Stimulated activated naive CD8-positive, alpha-beta T cell treated with anti-CD3 and anti-CD28 coated beads, Interleukin-15, amount 100 ng/mL, for 72 hours (primary cell): ENCODE results near the gene PRDM16.

Source experiments
- ATAC-seq: fragments of 150-1000 bp; cut with Tn5 transposase; 2 replicates; pipeline ENCODE4 v1.10.0; 2021; ENCODE audit warnings: mild to moderate bottlenecking, moderate library complexity
- DNase-seq, 2 donors: peaks; one replicate each; pipeline ENCODE4 v3.0.0; 2021 to 2022
- H3K27ac Mint-ChIP-seq, 2 donors: one replicate each; pipeline ENCODE4 v1.8.0; 2022; ENCODE audit warnings: mild to moderate bottlenecking in 2 of 2, mixed read lengths in 2 of 2, moderate library complexity in 2 of 2
- H3K27me3 Mint-ChIP-seq: one replicate; pipeline ENCODE4 v1.8.0; 2022; ENCODE audit warnings: mixed read lengths
- H3K4me1 Mint-ChIP-seq: one replicate; pipeline ENCODE4 v1.8.0; 2022; ENCODE audit warnings: mild to moderate bottlenecking, mixed read lengths
- H3K4me3 Mint-ChIP-seq, 2 donors: one replicate each; pipeline ENCODE4 v1.8.0; 2022; ENCODE audit warnings: mild to moderate bottlenecking in 2 of 2, mixed read lengths in 2 of 2, moderate library complexity in 1 of 2
- H3K9me3 Mint-ChIP-seq, 2 donors: one replicate each; pipeline ENCODE4 v1.8.0; 2022; ENCODE audit warnings: mixed read lengths in 2 of 2

The PRDM16 gene

DNA sequence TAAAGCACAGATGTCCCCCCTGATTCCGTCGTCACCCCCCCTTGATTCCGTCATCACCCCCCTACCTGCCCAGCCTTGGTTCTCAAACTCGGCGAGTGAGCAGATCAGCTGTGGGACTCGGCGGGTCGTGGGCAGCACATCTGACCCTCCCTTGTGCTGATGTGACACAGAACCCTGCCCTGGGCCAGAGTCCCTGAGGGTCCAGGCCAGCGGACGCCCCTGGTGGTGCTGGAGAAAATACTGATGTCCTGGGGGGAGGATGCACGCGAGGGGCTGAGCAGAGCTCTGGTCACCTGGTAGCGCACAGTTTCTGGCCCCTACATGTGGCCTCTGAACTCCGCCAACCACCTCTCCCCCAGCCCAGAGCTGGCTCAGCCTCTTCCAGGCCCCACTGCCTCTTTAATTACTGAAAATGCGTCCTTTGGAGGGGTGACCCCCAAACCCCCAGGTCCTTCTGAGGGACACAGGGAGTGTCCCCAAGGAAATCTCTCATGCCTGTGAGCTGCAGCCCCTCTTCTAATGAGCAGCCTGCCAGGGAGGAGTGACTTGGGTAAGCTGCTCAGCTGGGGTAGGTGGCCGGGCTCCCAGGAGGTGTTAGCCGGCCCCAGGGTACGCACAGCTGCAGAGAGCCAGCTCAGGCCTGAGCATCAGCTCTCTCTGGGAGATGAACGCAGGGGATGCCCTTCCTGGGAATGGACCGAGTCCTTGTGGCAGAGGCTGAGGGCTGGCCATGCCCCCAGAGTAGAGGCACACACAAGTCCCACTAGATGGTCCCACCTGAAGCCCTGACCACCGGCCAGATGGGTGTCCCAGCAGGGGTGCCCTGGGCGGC is 255.9 kb downstream of the PRDM16 start:
- no peaks in the 10 kb centered on the region for H3K9me3 Mint-ChIP-seq

DNA sequence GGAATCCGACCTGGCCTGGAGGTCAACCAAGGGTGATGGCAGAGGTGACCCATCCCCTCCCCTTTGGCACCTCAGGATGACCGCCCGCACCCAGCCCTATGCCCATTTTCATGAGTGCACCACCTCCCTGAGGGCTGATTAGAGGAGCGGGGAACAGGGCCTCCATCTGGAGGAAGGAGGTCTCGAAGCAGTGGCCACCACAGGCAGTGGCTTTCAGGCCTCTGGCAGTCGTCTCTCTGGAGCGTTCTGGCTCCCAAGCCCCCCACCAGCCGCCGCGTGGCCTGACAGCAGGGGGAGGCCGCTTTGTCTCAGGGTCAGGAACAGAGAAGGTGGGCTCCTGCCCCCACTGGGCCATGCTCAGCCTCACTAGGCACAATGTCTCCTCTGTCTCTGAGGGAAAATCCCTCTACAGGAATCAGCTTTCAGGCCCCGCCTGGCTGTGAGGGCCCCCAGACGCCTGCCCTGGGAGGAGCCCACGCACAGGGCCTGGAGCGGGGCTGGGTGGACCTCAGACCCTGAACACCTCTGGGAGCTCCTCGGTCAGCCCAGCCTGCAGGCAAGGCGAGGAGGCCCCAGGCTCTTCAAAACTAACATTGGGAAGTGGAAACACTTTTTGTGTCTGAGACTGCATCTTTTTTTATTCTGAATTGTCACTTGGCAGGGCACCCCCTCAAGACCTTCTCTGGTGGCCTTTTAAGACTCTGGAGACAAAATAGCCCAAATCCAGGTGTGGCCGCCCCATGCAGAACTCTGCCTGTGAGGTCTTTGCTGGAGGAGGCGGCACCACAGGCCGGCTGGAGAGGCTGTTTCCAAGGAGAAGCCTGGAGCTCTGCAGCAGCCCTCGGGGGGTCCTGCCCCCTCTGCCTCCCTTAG is 257.7 kb downstream of the PRDM16 start:
- Mint-ChIP-seq H3K27ac (no peak overlapping the region), H3K9me3 (no peaks in the 10 kb centered on the region), H3K4me1 (no peaks in the 10 kb centered on the region), H3K27me3 (peaks cover 41% of the 10 kb centered on the region), H3K4me3 (no peak overlapping the region)
- ATAC-seq, result no peak
- no peak for DNase-seq

More for the DNA sequence above, 255.9 kb downstream of the PRDM16 start:
- Mint-ChIP-seq H3K4me1 (no peaks in the 10 kb centered on the region), H3K27me3 (peaks cover 41% of the 10 kb centered on the region), H3K27ac (peak overlapping the region in 1 of 2 donors; percentile 89), H3K4me3 (no peak overlapping the region)
- DNase-seq (no peak), ATAC-seq (no peak)

DNA sequence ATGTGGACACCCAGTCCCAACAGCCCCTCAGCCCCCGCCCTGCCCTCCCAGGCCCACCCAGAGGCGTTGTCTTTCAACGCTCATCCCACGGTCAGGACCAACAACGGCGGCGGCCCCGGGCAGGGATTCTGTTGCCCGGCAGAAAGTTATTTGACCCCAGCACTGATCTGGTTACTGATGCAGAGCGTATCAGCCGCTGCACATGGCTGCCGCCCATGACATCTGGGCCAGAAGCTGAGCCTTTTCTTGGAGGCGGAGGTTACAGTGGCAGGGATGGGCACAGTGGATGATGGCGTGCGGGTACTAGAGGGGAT is 258.3 kb downstream of the PRDM16 start:
- Mint-ChIP-seq H3K27me3 (peaks cover 41% of the 10 kb centered on the region), H3K27ac (no peak overlapping the region), H3K4me3 (no peak overlapping the region), H3K4me1 (no peaks in the 10 kb centered on the region), H3K9me3 (no peaks in the 10 kb centered on the region)
- ATAC-seq (no peak), DNase-seq (no peak)

DNA sequence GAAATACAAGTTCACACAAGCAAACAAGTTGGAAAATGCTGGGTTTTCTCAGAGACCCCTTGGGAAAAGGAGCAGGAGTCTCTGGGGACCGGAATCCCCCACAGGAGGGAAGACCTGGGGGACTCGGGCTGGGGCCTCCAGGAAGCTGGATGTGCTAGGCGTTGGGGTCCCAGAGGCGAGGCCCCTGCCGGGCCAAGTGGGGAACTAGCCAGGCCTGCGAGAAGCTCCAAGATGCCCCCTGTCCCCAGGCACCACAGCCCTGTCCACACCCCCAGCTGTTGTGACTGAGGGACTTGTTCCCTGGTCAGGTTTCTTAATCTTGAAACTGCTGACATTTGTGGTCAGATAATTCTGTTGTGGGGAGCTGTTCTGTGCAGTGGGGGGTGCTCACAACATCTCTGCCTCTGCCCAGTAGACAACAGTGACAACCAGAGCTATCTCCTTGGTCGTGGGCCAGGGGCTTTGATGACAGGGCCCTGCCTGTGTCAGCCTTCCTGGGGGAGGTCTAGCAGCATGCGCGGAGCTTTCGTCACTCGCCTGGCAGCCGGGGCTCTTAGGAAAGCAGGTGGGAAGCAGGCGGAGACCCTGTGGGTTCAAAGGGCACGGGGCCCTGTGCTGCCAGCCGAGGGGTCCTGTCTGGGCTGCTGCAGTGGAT is 259.1 kb downstream of the PRDM16 start:
- no peak for ATAC-seq
- H3K4me1 Mint-ChIP-seq, result no peaks in the 10 kb centered on the region

DNA sequence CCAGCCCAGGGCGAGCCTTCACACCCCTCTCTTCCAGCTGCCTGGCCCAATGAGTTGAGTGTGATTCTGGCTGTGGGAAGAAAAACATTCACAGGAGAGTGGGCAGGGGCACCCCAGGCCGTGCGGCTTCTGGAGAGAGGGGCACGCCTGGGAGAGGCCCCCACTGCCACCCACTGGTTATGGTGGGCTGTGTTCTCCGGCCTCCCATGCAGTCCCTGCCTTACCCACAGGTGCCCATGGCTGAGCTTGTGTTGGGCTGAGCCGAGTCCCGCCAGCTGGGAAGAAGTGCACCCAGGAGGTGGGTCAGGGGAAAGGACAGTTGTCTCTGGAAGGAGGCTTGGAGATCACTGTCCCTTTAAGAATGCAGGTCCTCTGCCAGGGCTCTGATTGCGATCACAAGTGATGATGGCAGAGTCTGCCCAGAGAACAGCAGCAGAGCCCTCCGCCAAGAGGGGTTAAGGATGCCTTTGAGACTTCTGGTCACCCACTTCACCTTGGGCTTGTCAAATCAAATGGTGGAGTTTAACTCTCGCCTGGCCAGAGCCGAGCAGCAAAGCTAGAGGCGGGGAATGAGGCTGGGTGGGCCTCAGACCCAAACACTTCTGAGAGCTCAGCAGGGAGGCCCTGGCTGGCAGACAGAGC is 260.8 kb downstream of the PRDM16 start:
- Mint-ChIP-seq H3K27ac (no peak overlapping the region), H3K4me1 (no peaks in the 10 kb centered on the region), H3K4me3 (no peak overlapping the region), H3K9me3 (no peaks in the 10 kb centered on the region), H3K27me3 (peaks cover 23% of the 10 kb centered on the region)
- ATAC-seq (no peak), DNase-seq (no peak)

More for the DNA sequence above, 259.1 kb downstream of the PRDM16 start:
- Mint-ChIP-seq H3K27me3 (peaks cover 35% of the 10 kb centered on the region), H3K4me3 (no peak overlapping the region), H3K27ac (peak overlapping the region in 1 of 2 donors; percentile 12), H3K9me3 (no peaks in the 10 kb centered on the region)
- no peak for DNase-seq

DNA sequence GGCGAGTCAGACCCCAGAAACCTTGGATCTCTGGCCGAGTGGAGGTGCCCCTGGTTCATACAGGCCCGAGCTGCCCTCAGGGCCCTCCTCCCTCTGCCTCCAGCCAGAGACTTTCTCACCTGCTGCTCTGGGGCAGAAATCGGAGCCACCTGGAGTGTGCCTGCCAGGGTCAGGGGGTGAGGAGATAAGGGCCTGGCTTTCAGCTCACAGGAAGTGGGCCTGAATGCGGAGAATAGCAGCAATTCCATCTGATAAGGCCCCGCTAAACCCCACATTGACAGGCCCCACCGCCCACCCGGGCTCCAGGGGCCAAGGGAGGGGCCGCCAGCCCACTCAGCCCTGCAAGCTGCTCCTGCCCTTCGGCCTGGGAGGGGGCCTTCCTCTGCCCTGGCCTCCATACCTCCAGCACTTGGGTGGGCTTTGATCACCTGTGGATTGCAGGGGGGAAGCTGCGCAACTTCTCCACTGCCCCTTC is 261.8 kb downstream of the PRDM16 start:
- Mint-ChIP-seq H3K27me3 (peaks cover 20% of the 10 kb centered on the region), H3K4me1 (no peaks in the 10 kb centered on the region), H3K27ac (no peak overlapping the region), H3K9me3 (no peaks in the 10 kb centered on the region), H3K4me3 (no peak overlapping the region)
- ATAC-seq (no peak), DNase-seq (no peak)

DNA sequence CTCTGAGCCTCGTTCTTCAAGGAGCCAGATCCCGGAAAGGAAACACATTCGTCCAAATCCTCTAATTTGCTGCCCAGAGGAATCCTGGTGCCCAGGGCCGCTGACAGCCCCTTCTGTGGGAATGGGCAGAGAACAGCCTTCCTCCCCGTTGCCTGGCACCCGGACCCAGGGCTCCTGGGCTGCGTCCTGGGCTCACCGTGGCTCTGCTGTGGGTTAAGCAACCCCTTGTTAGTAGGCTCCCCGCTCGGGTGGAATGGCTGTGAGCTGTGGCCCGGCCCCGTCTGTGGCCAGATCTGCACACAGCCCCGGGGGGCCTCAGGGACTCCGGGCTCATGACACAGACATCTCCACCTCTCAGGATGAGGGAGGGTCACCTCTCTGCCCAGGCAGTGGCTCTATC is 262.6 kb downstream of the PRDM16 start:
- no peak for DNase-seq
- no peaks in the 10 kb centered on the region for H3K4me1 Mint-ChIP-seq
- no peak for ATAC-seq
- peaks cover 18% of the 10 kb centered on the region for H3K27me3 Mint-ChIP-seq
- H3K9me3 Mint-ChIP-seq, result no peaks in the 10 kb centered on the region
- no peak overlapping the region for H3K4me3 Mint-ChIP-seq
- no peak overlapping the region for H3K27ac Mint-ChIP-seq

DNA sequence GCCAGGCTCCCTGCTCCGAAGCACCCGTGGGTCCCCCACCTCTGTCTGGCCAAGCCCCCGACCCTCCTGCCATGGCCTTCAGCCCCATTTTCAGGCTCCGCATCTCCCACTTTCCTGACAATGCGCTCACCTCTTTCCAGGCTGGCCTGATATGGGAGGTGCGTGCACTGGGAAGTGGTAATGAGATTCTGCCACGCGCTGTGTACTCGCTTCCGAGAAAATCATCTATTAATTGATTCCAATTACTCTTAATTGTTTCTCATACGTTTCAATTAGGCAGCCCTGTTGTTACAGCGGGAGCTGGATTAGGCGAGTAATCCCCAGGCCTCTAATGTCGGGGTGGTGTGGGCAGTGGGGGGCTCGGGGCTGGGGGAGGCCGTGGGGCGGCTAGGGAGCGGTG is 263.0 kb downstream of the PRDM16 start:
- DNase-seq (no peak), ATAC-seq (no peak)
- Mint-ChIP-seq H3K4me1 (no peaks in the 10 kb centered on the region), H3K27me3 (peaks cover 13% of the 10 kb centered on the region), H3K27ac (no peak overlapping the region), H3K9me3 (no peaks in the 10 kb centered on the region), H3K4me3 (no peak overlapping the region)

DNA sequence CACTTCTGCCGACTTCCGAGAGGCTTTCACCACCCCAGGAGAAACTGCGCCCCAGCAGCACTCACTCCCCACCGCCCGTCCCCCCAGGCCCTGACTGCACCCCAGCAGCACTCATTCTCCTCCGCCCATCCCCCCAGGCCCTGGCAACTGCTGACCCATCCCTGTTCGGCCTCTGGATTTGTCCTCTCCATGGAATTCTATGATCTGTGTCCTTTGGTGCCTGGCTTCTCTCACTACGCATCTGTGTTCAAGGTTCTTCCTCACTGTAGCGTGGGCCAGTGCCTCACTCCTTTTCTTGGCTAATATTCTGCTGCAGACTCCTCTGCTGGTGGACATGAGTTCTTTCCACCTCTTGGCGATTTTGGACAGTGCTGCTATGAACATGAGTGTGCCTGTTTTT is 263.7 kb downstream of the PRDM16 start:
- Mint-ChIP-seq H3K9me3 (no peaks in the 10 kb centered on the region), H3K4me1 (no peaks in the 10 kb centered on the region), H3K27ac (peak overlapping the region in 1 of 2 donors; percentile 10), H3K4me3 (no peak overlapping the region), H3K27me3 (peaks cover 12% of the 10 kb centered on the region)
- DNase-seq (no peak), ATAC-seq (no peak)

DNA sequence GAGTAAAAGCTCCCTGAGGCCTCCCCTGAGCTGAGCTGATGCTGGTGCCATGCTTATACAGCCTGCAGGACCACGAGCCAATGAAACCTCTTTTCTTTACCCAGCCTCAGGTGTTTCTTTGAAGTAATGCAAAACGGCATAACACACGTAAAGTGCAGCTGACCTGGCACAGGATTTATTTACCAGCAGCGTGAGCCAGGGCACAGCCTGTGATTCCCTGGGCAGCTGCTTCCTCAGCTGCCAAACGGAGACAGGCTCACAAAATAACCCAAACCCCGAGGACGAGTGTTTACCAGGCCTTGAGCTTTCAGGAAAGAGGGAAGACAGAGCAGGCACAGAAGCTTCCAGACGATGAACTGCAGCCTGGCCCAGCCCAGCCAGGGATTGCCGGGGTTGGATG is 264.9 kb downstream of the PRDM16 start:
- no peak for DNase-seq
- Mint-ChIP-seq H3K4me1 (no peaks in the 10 kb centered on the region), H3K9me3 (no peaks in the 10 kb centered on the region), H3K27ac (no peak overlapping the region), H3K4me3 (no peak overlapping the region), H3K27me3 (peaks cover 7% of the 10 kb centered on the region)
- ATAC-seq, result no peak

DNA sequence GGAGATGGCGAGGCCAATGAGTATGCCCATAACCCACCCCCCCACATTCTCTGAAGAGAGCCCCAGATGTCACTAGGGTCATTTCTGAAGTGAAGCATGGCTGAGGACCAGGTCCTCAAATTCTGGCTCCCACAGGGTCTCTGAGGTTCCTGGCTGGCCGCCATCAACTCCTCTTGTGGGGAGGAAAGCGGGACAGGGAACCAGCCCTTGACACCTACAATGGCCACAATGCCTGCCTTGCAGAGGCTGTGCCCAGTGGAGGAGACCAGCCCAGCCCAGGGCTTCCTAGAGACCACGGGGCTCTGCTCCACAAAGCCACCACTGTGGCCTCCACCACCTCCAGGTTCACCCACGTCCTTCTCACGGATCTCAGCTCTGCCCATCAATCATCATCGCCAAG is 265.4 kb downstream of the PRDM16 start:
- Mint-ChIP-seq H3K9me3 (no peaks in the 10 kb centered on the region), H3K27me3 (peaks cover 7% of the 10 kb centered on the region), H3K27ac (no peak overlapping the region), H3K4me1 (no peaks in the 10 kb centered on the region), H3K4me3 (no peak overlapping the region)
- DNase-seq (no peak), ATAC-seq (no peak)

DNA sequence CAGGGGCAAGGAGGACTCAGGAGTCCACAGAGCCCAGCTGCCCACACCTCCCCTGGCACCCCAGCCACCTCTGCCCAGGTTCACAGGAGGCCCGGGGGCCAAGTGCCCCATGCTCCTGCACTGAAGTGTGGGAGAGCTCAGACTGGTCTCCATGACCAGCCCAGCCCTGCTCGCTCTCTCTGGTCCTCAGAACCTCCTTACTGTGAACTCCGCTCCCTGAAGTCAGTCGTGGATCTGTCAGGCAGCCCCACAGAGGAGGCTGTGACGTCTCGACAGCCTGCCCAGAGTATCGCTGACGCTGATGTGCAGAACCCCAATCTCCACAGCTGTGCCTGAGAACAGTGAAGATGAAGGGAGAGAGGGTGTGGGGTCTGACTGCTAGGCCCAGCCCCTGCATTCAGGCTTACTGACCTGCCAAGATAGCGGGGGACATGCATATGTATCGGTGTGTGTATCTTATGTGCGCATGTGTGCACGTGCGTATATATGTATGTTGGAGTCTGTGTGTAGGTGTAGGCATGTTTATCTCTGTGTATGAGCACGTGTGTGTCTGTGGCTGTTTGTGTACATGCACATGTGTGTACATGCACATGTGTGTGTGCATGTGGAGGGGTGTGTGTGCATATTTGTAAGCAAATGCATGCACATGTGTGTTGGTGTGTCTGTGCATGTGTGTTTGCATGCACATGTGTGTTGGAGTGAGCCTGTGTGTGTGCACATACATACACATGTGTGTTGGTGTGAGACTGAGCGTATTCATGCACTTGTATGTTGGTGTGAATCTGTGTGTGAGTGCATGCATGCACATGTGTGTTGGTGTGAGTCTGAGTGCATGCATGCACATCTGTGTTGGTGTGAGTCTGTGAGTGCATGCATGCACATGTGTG is 267.0 kb downstream of the PRDM16 start:
- Mint-ChIP-seq H3K4me1 (no peaks in the 10 kb centered on the region), H3K9me3 (peaks cover 0 to under 1% of the 10 kb centered on the region in 2 donors), H3K4me3 (no peak overlapping the region), H3K27me3 (peaks cover 7% of the 10 kb centered on the region), H3K27ac (no peak overlapping the region)
- ATAC-seq, result no peak
- DNase-seq, result no peak

DNA sequence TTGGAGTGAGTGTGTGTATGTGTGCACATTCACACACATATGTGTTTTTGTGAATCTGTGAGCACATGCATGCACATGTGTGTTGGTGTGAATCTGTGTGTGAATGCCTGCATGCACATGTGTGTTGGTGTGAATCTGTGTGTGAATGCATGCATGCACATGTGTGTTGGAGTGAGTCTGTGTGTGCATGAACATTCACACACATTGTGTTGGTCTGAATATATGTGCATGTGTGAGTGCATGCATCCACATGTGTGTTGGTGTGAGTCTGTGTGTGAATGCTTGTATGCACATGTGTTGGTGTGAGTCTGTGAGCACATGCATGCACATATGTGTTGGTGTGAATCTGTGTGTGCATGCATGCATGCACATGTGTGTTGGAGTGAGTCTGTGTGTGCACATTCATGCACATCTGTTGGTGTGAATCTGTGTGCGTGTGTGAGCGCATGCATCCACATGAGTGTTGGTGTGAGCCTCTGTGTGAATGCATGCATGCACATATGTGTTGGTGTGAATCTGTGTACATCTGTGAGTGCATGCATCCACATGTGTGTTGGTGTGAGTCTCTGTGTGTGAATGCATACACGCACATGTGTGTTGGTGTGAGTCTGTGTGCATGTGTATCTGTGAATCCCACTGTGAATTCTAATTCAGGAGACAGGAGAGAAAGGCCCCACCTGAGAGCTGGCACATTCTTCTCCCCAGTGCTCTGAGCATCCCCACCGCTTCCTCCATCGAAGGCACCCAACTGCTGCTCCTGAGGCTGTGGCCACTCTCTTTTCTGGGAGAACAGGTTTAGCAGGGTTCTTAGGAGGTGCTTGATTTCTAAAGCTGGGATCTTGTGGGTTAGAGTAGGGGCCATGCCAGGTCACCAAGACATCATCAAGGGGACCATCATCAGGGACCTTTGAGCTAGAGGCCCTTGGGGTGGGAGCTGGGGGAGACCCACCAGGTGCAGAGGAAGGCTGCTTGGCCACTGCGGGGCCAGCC is 267.9 kb downstream of the PRDM16 start:
- H3K27ac Mint-ChIP-seq, result no peak overlapping the region
- ATAC-seq, result no peak

More for the DNA sequence above, 267.9 kb downstream of the PRDM16 start:
- Mint-ChIP-seq H3K4me3 (no peak overlapping the region), H3K4me1 (no peaks in the 10 kb centered on the region), H3K9me3 (peaks cover 0 to 7% of the 10 kb centered on the region in 2 donors), H3K27me3 (peaks cover 7% of the 10 kb centered on the region)
- DNase-seq, result no peak
